Camera-type eye (tissue), 1 donor: ENCODE results near the gene BOLA3. TPM values are rescaled to one million over a fixed set of nuclear protein-coding genes. Genes with fewer than 3 reads are reported as not detected.

ENCODE experiments used
- total RNA-seq: library from RNA; depleted of rRNA; stranded (reverse); fragments of >200 nt; gene quantifications from one replicate; pipeline ENCODE4 v1.2.3, GENCODE V29; 2014

The BOLA3 gene
- total RNA-seq, result 25.6 TPM

GRCh38 chr2:74147727-74148456 lies at the start of gene BOLA3:
Gene BOLA3 (minus strand): TSS chr2:74147912. CDS start chr2:74147874, 38 bp downstream.

GRCh38 chr2:74178211-74179062 lies 30.7 kb upstream of the BOLA3 start, which contains the start of gene MOB1A:
Gene MOB1A (minus strand): TSS chr2:74178879. CDS start chr2:74178674, 205 bp downstream.

Other genes with a start within 250 kb of the BOLA3 start
- gene DGUOK, start 221.0 kb downstream of the BOLA3 start, total RNA-seq, result 39.1 TPM
- 29.6 TPM for gene TET3, start 163.0 kb downstream of the BOLA3 start, total RNA-seq
- gene MOB1A, start 31.0 kb upstream of the BOLA3 start, total RNA-seq, result 102 TPM
- gene MTHFD2, start 50.7 kb upstream of the BOLA3 start, total RNA-seq, result 19.0 TPM
- 36.3 TPM for gene SLC4A5, start 195.5 kb upstream of the BOLA3 start, total RNA-seq
- gene DCTN1, start 232.4 kb upstream of the BOLA3 start, total RNA-seq, result 129 TPM